OCI-LY7 (cell line): ENCODE results near the gene MYO16.

Experiments
- CTCF ChIP-seq: fragments of 200-600 bp; sonication (generic); conservative IDR thresholded peaks from 2 replicates; pipeline ENCODE4 v1.5.1; 2014; ENCODE audit warnings: mild to moderate bottlenecking, antibody characterized with exemption, low read length, moderate library complexity, mixed read lengths
- EZH2phosphoT487 ChIP-seq: fragments of 200-600 bp; sonication (generic); IDR thresholded peaks from 2 replicates; pipeline ENCODE4 v1.6.1; 2018; ENCODE audit warnings: low read depth, borderline replicate concordance, mild to moderate bottlenecking, mixed run types, antibody characterized with exemption, low read length, moderate library complexity, mixed read lengths

- TF ChIP-seq CTCF (no peak), EZH2phosphoT487 (no peak)
These were observed 569.9 kb downstream of the MYO16 start for GRCh38 chr13:109199280-109199679.
